Upper lobe of left lung (tissue), 6 donors: ENCODE data around the gene ILRUN. TPM values are rescaled to one million over a fixed set of nuclear protein-coding genes. Genes with fewer than 3 reads are reported as not detected.
A peak's percentile ranks its signal among the peaks of the same experiment; 100 is the strongest.
"Not testable (repeated sequence)": the region's sequence is repeated elsewhere in the genome, so short reads cannot be mapped to it uniquely, and the experiment has no call there.

ENCODE experiments used
- ATAC-seq, 2 donors: fragments of 200-7000 bp; cut with Tn5 transposase; one replicate each; pipeline ENCODE4 v1.9.1; 2022; ENCODE audit warnings: mild to moderate bottlenecking in 2 of 2, moderate library complexity in 2 of 2; ENCODE audit not compliant: low FRiP score in 2 of 2
- DNase-seq, 2 donors: peaks; one replicate each; pipeline ENCODE4 v3.0.0-alpha.2; 2019 to 2020
- H3K27ac ChIP-seq, 4 donors: fragments of 200-600 bp; sonication (generic); one replicate each; pipeline ENCODE4 v1.5.1; 2016 to 2019
- H3K27me3 ChIP-seq, 4 donors: fragments of 200-600 bp; sonication (generic); one replicate each; pipeline ENCODE4 v1.5.1; 2017 to 2019
- H3K36me3 ChIP-seq, 4 donors: fragments of 200-600 bp; sonication (generic); one replicate each; pipeline ENCODE4 v1.5.1; 2016 to 2019
- H3K4me1 ChIP-seq, 4 donors: fragments of 200-600 bp; sonication (generic); one replicate each; pipeline ENCODE4 v1.5.1; 2018 to 2019
- H3K4me3 ChIP-seq, 4 donors: fragments of 200-600 bp; sonication (generic); one replicate each; pipeline ENCODE4 v1.5.1; 2017 to 2019; ENCODE audit warnings: mild to moderate bottlenecking in 2 of 4, moderate library complexity in 1 of 4
- H3K9me3 ChIP-seq, 4 donors: fragments of 200-600 bp; sonication (generic); one replicate each; pipeline ENCODE4 v1.5.1; 2018 to 2019
- CTCF ChIP-seq, 6 experiments: fragments of 450-650 bp in 4 of 6; fragments of 200-600 bp in 2 of 6; sonication (generic) in 2 of 6; IDR thresholded peaks; one replicate each; pipeline ENCODE4 v1.5.1; 2016 to 2019; ENCODE audit warnings: antibody characterized with exemption in 6 of 6
- EP300 ChIP-seq, 4 donors: sonication (generic); formaldehyde crosslinking; IDR thresholded peaks; one replicate each; pipeline ENCODE4 v1.5.1; 2017; ENCODE audit warnings: antibody characterized with exemption in 4 of 4, control low read depth in 2 of 4
- POLR2A ChIP-seq, 4 donors: fragments of 450-650 bp; IDR thresholded peaks; one replicate each; pipeline ENCODE4 v1.5.1; 2016 to 2017; ENCODE audit warnings: antibody characterized with exemption in 4 of 4, mild to moderate bottlenecking in 2 of 4
- POLR2AphosphoS5 ChIP-seq, 2 donors: sonication (generic); formaldehyde crosslinking; IDR thresholded peaks; one replicate each; pipeline ENCODE4 v1.5.1; 2017; ENCODE audit warnings: antibody characterized with exemption in 2 of 2
- WGBS, 2 donors: methylation state at CpG; one replicate each; pipeline ENCODE4 v1.1.5; 2017 to 2018; 5-methylcytosine and 5-hydroxymethylcytosine counted together
- total RNA-seq, 6 donors: library from RNA; depleted of rRNA in 4 of 6; stranded (reverse); fragments of >200 nt in 4 of 6; gene quantifications; one replicate each; pipeline versions ENCODE4 v1.1.0 to v1.2.1, GENCODE V29; 2016 to 2021
- donor health status: DM: no; HTN: no; CAD: no; lungs with moderate emphysema.
- donor health status: DM: no; HTN: yes; CAD: no; lungs with severe emphysema.

Gene ILRUN
- total RNA-seq, result 100 to 1,000 TPM in 2 of 6 donors, 10 to 100 TPM in 4; 50.3 to 111 (median 93.6) TPM

DNA sequence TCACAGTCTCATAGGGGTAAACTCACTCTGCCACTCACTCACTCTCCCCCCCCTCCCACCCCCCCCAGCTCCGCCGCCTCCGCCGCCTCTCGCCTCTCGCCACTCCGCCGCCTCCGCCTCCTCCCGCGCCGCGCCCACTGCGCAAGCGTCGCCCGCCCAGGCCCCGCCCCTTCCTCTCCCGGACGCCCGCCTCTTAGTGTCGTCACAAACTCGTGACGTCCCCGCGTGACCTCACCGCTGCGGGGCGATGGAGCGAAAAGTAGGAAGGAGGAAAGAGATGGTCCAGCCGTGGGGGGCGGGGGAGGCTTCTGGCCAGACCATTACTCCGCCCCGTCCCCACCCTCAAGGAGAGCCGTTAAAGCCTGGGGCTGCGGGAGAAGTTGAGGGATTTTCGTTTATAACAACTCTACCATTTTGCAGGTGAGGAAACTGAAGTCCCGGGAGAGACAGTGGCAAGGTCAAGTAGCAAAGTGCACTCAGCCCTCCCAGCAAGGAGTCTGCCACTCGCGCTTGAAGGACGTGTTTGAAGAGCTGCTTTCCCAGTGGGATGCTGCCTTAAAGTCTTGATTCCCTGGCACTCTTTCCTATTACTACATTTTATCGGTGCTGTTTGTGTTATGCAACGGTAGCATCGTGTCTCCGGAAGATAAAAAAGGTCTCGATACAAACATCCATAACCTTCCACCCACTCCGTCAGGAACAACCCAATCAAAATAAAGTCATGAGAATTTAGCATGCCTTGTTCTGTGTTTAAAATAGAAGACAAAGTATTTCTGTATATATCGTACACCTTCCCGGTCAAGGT, at the start of gene ILRUN:
ILRUN (minus strand) TSS at position 29 of the 805 bp plus-strand sequence. CDS start 164 bp downstream, outside the sequence.
- Histone ChIP-seq H3K9me3 (no peaks in the 10 kb centered on the region), H3K4me3 (peak within 1 kb of the TSS; percentile 62 to 96 (median 74)), H3K4me1 (peaks cover 31 to 40% (median 36%) of the 10 kb centered on the region in 4 donors), H3K36me3 (no peaks in the 10 kb centered on the region), H3K27me3 (no peaks in the 10 kb centered on the region), H3K27ac (peak within 1 kb of the TSS; percentile 90 to 99 (median 94))
- TF ChIP-seq POLR2AphosphoS5 (IDR thresholded peaks at IDR 0.05) (peak; percentile 84 to 92), EP300 (IDR thresholded peaks at IDR 0.05) (peak in 1 of 4 donors; percentile 15), CTCF (IDR thresholded peaks at IDR 0.05) (no peak), POLR2A (IDR thresholded peaks at IDR 0.05) (peak in 3 of 4 donors; percentile 11 to 86 (median 73))
- ATAC-seq, result peak; percentile 92 to 97
- 6 to 10% methylated on average over 14 to 38 of the region's 49 CpGs for WGBS, 2 donors
- DNase-seq, result peak; percentile 96 to 100

DNA sequence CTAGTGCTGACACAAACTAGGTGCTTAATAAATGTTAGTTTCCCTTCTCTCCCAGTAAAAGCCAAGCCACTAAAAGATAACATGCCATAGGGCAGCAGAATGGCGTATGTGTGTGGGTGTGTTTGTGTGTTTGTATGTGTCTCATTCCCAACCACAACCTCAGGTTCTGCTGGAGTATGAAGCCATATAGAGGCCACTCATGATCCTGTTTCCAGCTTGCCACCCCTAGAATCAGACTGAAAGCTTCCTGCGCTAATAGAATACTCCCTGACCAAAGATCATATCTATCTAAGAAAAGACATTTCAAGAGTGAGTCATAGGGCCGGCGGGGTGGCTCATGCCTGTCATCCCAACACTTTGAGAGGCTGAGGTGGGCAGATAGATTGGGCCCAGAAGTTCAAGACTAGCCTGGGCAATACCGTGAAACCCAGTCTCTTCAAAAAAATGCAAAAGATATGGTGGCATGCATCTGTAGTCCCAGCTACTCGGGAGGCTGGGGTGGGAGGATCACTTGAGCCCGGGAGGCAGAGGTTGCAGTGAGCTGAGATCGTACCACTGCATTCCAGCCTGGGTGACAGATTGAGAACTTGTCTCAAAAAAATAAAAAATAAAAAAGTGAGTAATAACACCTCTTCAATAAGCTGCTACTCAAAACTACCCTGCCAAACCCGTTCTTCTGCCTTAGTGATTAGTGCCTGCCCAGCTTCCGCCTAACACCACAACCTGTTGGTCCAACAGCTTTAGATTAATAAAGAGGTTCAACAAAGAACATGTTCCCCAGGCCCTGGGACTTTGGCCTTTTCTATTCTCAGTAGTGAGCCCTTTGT, 48.9 kb upstream of the ILRUN start:
- ATAC-seq, result peak; percentile 42 to 81
- WGBS, 2 donors, result 61 to 74% methylated on average over 10 of the region's 10 CpGs

GRCh38 chr6:34744294-34744647, 47.7 kb upstream of the ILRUN start:
- not testable (repeated sequence) for H3K9me3 ChIP-seq, H3K36me3 ChIP-seq, DNase-seq, H3K4me3 ChIP-seq, H3K27ac ChIP-seq, ATAC-seq, H3K27me3 ChIP-seq
- peaks cover 0 to 15% (median 0%) of the 10 kb centered on the region in 4 donors for H3K4me1 ChIP-seq
- WGBS, 2 donors, result 94% methylated on average over 8 to 10 of the region's 10 CpGs

More for the DNA sequence above, 48.9 kb upstream of the ILRUN start:
- peak overlapping the region; percentile 15 to 80 (median 72) for H3K27ac ChIP-seq
- DNase-seq, result peak in 1 of 2 donors; percentile 75
- H3K4me3 ChIP-seq, result no peak overlapping the region
- no peaks in the 10 kb centered on the region for H3K9me3 ChIP-seq
- no peak for TF ChIP-seq POLR2A (IDR thresholded peaks at IDR 0.05)
- no peak for TF ChIP-seq CTCF (IDR thresholded peaks at IDR 0.05)
- peak in 1 of 2 donors; percentile 23 for TF ChIP-seq POLR2AphosphoS5 (IDR thresholded peaks at IDR 0.05)
- no peaks in the 10 kb centered on the region for H3K36me3 ChIP-seq
- no peaks in the 10 kb centered on the region for H3K27me3 ChIP-seq
- H3K4me1 ChIP-seq, result peaks cover 0 to 15% (median 0%) of the 10 kb centered on the region in 4 donors

DNA sequence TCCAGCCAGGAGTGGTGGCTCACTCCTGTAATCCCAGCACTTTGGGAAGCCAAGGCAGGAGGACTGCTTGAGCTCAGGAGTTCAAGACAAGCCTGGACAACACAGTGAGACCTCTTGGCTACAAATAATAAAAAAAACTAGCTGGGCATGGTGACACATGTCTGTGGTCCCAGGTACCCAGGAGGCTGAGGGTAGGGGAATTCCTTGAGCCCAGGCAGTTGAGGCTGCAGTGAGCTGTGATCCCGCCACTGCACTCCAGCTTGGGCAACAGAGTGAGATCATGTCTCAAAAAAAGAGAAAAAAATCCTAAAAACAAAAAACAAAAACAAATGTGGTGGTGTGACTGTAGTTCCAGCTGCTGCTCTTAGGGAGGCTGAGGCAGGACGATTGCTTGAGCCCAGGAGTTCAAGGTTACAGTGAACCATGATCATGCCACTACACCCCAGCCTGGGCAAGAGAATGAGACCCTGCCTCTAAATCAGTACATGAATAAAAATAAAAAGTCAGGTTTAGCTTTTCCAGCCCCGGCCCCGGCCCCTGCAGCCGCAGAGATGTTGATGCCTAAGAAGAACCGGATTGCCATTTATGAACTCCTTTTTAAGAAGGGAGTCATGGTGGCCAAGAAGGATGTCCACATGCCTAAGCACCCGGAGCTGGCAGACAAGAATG, 47.2 kb upstream of the ILRUN start:
- no peak overlapping the region for H3K27ac ChIP-seq
- H3K9me3 ChIP-seq, result no peaks in the 10 kb centered on the region
- 84 to 87% methylated on average over 7 of the region's 7 CpGs for WGBS, 2 donors
- ATAC-seq (no peak), DNase-seq (no peak)
- H3K27me3 ChIP-seq, result no peaks in the 10 kb centered on the region
- H3K4me3 ChIP-seq, result no peak overlapping the region
- TF ChIP-seq POLR2A (IDR thresholded peaks at IDR 0.05) (no peak), POLR2AphosphoS5 (IDR thresholded peaks at IDR 0.05) (no peak), EP300 (IDR thresholded peaks at IDR 0.05) (no peak)
- H3K4me1 ChIP-seq, result peaks cover 0 to 15% (median 0%) of the 10 kb centered on the region in 4 donors
- H3K36me3 ChIP-seq, result no peaks in the 10 kb centered on the region

- DNase-seq (no peak), ATAC-seq (no peak)
- Histone ChIP-seq H3K27me3 (no peaks in the 10 kb centered on the region), H3K9me3 (no peaks in the 10 kb centered on the region), H3K27ac (no peak overlapping the region), H3K36me3 (no peaks in the 10 kb centered on the region), H3K4me1 (peaks cover 0 to 14% (median 0%) of the 10 kb centered on the region in 4 donors), H3K4me3 (no peak overlapping the region)
- 92 to 98% methylated on average over 4 of the region's 4 CpGs for WGBS, 2 donors
- TF ChIP-seq CTCF (IDR thresholded peaks at IDR 0.05), result no peak
- TF ChIP-seq EP300 (IDR thresholded peaks at IDR 0.05), result no peak
- TF ChIP-seq POLR2A (IDR thresholded peaks at IDR 0.05), result no peak
- no peak for TF ChIP-seq POLR2AphosphoS5 (IDR thresholded peaks at IDR 0.05)
Observed at GRCh38 chr6:34742094-34742493, 45.5 kb upstream of the ILRUN start.
